ENCODE measurements around the gene ARHGAP11A.

ARHGAP11A gene

GRCh38 chr15:32688151-32688639 lies 72.9 kb downstream of the ARHGAP11A start:
- no peak for DNase-seq

Data from NCI-H1105 (cell line).